ENCODE measurements around the gene ASB6. TPM values are rescaled to one million over a fixed set of nuclear protein-coding genes. Genes with fewer than 3 reads are reported as not detected.

The ASB6 gene
- total RNA-seq, 1 experiment from 2014 or later = 19.1 TPM

GRCh38 chr9:129627556-129628440 is 14.2 kb downstream of the ASB6 start:
- no peak overlapping the region for H2AFZ ChIP-seq (ENCODE audit: low read length)
- H3K36me3 ChIP-seq (ENCODE audit: low read depth, low read length) = no peaks in the 10 kb centered on the region; the same call in none of the 2 replicates
- H3K4me1 ChIP-seq (ENCODE audit: insufficient read depth, low read length) = peaks cover 19% of the 10 kb centered on the region
- H3K9me3 ChIP-seq (ENCODE audit: low read length) = no peaks in the 10 kb centered on the region
- peak overlapping the region; percentile 96; the same call in 1 of the 2 replicates for H3K9ac ChIP-seq (ENCODE audit: low read length)
- H3K4me3 ChIP-seq (ENCODE audit: low read length) = peak overlapping the region; percentile 87
- intact Hi-C loops (cut with micrococcal nuclease) = no loop called here
- H3K27me3 ChIP-seq (ENCODE audit: low read length) = no peaks in the 10 kb centered on the region
- no peak overlapping the region for H3K27ac ChIP-seq (ENCODE audit: low read length)
- H3K79me2 ChIP-seq (ENCODE audit: low read length) = peaks cover 69% of the 10 kb centered on the region
- TF ChIP-seq CTCF (conservative IDR thresholded peaks at IDR 0.05; ENCODE audit: low read depth, low read length) = no peak
- TF ChIP-seq EZH2 (IDR thresholded peaks at IDR 0.05; ENCODE audit: low read length, unreplicated experiment) = no peak
- TF ChIP-seq EZH2phosphoT487 (IDR thresholded peaks at IDR 0.05; ENCODE audit: borderline replicate concordance, low read length) = no peak
- BruUV-seq (replicated peaks) = no TSS peak
- ATAC-seq (no peak), DNase-seq (no peak)
- peak overlapping the region; percentile 93 for H3K4me2 ChIP-seq (ENCODE audit: low read length)
- H4K20me1 ChIP-seq (ENCODE audit: low read length) = peaks cover 26% of the 10 kb centered on the region; the same call in 1 of the 2 replicates
- POLR2A ChIA-PET (ENCODE audit: unreplicated experiment) = no interaction called here
- H3K9me2 ChIP-seq (replicated peaks; ENCODE audit: low read length) = no peaks in the 10 kb centered on the region
- CTCF ChIA-PET = no interaction called here
- H3F3A ChIP-seq (ENCODE audit: low read length, unreplicated experiment) = no peaks in the 10 kb centered on the region

GRCh38 chr9:129626625-129627284 is 15.2 kb downstream of the ASB6 start:
- no peak for TF ChIP-seq CTCF (conservative IDR thresholded peaks at IDR 0.05; ENCODE audit: low read depth, low read length)
- TF ChIP-seq EZH2phosphoT487 (IDR thresholded peaks at IDR 0.05; ENCODE audit: borderline replicate concordance, low read length) = no peak
- no peak for TF ChIP-seq EZH2 (IDR thresholded peaks at IDR 0.05; ENCODE audit: low read length, unreplicated experiment)
- Histone ChIP-seq H3K79me2 (ENCODE audit: low read length) (peaks cover 59% of the 10 kb centered on the region), H3K4me3 (ENCODE audit: low read length) (peak overlapping the region; percentile 87), H3K36me3 (ENCODE audit: low read depth, low read length) (no peaks in the 10 kb centered on the region; the same call in 1 of the 2 replicates), H3F3A (ENCODE audit: low read length, unreplicated experiment) (no peaks in the 10 kb centered on the region), H2AFZ (ENCODE audit: low read length) (peak overlapping the region; percentile 75), H4K20me1 (ENCODE audit: low read length) (peaks cover 25% of the 10 kb centered on the region; the same call in 1 of the 2 replicates), H3K27ac (ENCODE audit: low read length) (peak overlapping the region; percentile 61), H3K9ac (ENCODE audit: low read length) (peak overlapping the region; percentile 96), H3K9me2 (replicated peaks; ENCODE audit: low read length) (no peaks in the 10 kb centered on the region), H3K27me3 (ENCODE audit: low read length) (no peaks in the 10 kb centered on the region), H3K9me3 (ENCODE audit: low read length) (no peaks in the 10 kb centered on the region), H3K4me1 (ENCODE audit: insufficient read depth, low read length) (peaks cover 19% of the 10 kb centered on the region), H3K4me2 (ENCODE audit: low read length) (peak overlapping the region; percentile 93)
- BruUV-seq (replicated peaks) = no TSS peak
- intact Hi-C loops (cut with micrococcal nuclease) = no loop called here
- CTCF ChIA-PET = interaction anchor here (0.6 to 1.1 kb wide), 2 partner anchors 410 to 495 kb away, joined by 4 to 13 read pairs; no protein-coding TSS in a partner anchor
- ATAC-seq (peak; percentile 52), DNase-seq (peak; percentile 37)
- POLR2A ChIA-PET (ENCODE audit: unreplicated experiment) = no interaction called here
